ENCODE results near the gene IL17REL.

The IL17REL gene

GRCh38 chr22:50020606-50021005, 8.0 kb upstream of the IL17REL start:
- no peak for DNase-seq

- DNase-seq: no peak
These were observed 6.8 kb upstream of the IL17REL start for GRCh38 chr22:50019316-50019715.

GRCh38 chr22:50018608-50019285, 6.2 kb upstream of the IL17REL start:
- peak; percentile 24 for DNase-seq

GRCh38 chr22:50017701-50018224, 5.2 kb upstream of the IL17REL start:
- DNase-seq: no peak

DNA sequence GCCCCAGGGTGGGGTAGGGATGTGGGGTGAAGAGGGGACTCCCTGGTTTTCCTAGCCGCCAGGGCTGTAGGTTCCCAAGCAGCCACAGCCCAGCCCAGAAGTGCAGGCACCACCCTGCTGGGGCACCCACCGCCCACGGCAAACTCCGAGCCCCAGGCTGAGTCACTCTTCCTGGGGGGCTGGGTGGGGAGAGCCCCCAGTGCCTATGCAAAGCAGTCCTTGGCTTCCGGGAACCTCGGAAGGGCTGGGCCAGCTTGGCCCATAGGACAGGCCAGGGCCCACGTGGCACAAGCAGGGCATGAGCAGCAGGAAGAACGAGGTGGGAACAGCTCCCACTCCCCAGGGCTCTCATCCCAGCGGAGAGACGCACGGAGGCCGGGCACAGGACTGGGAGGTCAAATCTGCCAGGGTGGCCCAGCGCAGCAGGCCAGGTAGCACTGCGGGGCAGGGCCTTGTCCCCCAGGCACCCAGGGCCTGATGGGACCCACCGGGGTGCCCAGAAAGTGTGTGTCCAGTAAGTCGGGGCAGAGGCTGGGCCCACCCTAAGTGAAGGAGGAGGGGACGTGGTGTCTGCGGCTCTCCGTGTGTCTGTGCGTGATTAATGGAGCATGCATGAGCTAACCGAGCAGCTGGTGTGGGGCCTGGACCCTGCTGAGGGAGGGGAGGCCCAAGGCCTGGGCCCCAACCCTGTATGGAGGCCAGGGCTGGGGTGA, 4.6 kb upstream of the IL17REL start:
- peak; percentile 77 for DNase-seq

DNA sequence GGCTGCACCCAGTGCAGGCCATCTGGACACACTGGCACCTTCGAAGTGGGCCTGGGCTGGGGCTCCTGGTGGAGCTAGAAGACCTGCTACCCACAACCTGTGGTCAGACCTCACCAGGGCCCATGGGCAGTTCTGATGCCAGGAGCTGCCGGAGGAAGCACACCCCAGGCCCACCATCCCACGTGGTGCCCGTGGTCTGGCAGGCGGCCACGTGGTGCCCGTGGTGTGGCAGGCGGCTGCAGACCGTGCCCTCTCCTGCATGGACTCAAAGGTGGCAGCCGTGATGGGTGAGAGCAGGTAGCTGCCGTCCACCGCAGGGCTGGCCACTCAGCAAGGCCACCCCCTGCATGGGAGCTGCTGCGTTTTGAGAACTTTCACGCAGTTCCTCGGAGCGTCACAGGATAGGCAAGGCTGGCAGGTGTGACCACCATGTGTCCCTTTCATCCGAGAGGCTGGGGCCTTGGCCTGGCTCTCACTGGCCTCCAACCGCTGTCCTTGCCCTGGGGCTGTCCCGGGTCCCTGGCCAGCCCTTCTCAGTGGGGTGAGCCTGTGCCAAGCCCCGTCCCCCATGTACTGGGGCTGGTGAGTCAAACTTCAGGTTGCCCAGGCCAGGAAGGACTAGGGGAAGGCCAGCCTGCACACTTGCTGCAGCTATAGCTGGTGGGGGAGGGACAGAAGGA, 3.9 kb upstream of the IL17REL start:
- peak; percentile 15 for DNase-seq

GRCh38 chr22:50015451-50016307, 3.1 kb upstream of the IL17REL start:
- peak; percentile 18 for DNase-seq

GRCh38 chr22:50014655-50015401, 2.3 kb upstream of the IL17REL start:
- DNase-seq: peak; percentile 38

- no peak for DNase-seq
These were observed 1.5 kb upstream of the IL17REL start for GRCh38 chr22:50014053-50014501.

- peak; percentile 16 for DNase-seq
These were observed 936 bp downstream of the IL17REL start for GRCh38 chr22:50011447-50012210.

GRCh38 chr22:50010676-50011446, 1.7 kb downstream of the IL17REL start:
- peak; percentile 83 for DNase-seq

DNA sequence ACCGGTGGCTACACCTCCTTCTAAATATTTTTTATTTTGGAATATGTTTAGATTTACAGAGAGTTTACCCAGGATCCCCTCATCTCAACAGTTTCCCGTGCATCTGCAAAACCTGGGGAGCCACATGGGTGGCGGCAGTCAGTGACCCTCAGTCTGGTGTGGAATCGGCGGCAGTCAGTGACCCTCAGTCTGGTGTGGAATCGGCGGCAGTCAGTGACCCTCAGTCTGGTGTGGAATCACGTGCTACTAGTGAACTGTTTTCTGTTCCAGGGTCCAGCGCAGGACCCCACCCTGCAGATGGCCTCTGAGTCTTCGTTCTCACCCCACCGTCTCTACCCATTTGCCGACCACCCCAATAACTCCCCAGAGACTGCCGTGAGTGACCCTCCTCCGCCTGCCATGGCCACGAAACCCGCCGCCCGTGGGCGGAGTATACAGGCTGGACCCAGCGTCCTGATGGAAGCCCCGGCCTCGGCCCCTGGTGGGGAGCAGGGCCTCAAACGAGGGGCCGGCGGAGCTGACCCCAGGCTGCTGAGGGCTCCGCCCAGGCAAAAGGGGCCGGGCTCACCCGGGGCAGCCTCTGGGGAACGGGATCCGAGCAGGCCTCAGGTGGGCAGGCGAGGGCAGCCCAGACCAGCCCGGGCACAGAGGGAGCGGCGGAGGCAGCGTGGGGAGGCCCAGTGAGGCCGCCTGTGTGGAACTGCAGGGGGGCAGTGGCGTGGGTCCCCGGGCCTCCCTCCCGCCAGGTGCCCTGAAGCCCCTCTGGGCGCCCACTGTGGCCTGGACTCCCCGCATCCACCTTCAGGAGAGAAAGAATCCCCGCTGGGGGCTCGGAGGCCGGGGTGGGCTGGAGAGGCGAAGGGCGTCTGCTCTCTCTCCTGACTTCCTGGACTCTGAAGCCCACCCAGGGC, 2.5 kb downstream of the IL17REL start:
- DNase-seq: no peak

- peak; percentile 14 for DNase-seq
These were observed 3.3 kb downstream of the IL17REL start for GRCh38 chr22:50009251-50009650.

DNA sequence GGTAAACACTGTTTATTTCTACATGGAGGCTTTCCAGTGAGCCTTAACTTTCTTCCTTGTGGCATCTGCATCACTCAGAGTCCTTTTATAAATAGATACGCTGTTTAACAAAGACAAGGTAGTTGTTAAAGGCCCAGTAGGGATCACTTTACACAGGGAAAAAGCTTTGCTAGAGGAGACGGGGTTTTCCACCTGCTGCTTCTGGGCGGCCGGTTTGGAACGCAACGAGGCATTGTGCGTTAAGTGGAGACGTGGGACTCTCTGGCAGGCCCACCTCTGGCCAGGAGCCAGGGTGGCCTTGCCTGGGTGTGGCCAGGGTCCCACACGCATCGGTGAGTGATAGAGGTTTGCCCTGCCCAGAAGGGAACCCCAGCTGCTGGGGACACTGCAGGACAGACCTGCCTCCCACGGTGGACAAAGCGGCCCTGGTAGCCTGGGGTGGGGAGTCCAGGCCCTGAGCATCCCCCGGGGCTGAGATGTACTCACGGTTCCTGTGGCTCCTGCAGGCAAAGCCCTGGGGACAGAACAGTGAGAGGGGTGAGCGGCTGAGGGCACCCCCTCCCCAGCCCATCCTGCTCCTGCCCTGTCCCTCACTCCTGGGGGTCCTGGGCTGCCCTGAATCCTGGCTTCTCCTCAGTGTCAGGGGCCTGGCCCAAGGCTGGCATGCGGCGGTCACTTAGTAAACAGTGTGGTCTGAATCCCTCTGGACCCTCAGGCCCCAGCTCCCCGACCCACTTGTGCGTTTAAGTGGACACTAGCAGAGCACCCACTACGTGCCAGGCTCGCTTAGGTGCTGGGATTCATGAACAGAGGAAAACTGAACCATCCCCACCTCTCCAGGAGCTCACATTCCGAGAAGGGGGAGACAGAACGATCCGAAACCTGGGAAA, 4.2 kb downstream of the IL17REL start:
- DNase-seq: no peak

- no peak for DNase-seq
These were observed 5.5 kb downstream of the IL17REL start for GRCh38 chr22:50007057-50007511.

DNA sequence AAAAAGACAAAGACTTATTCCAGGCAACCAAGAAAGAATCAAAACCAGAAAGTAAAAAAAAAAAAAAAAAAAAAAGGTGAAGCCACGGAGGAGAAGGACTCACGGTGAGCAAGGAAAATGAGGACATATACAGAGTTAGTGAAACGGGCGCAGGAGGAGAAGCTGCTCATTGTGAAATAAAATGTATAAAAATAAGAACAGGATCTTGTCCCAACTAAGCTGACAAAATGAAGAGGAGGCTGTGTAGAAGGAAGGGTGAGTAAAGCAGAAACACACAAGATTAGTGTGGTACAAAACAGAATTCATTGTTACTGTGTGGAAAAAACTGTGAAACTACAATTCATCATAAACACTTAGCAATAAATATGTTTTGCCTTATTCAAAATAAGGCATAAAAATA, 7.6 kb downstream of the IL17REL start:
- no peak for DNase-seq

GRCh38 chr22:50002791-50003190, 9.8 kb downstream of the IL17REL start:
- DNase-seq: no peak

All from activated CD8-positive, alpha-beta memory T cell treated with anti-CD3 and anti-CD28 coated beads, Interleukin-2, amount 50 U/mL, for 4 hours (primary cell).